NCI-H2227 (cell line): ENCODE measurements around the gene AOPEP.
A peak's percentile ranks its signal among the peaks of the same experiment; 100 is the strongest.

ENCODE experiments used
- DNase-seq: peaks from one replicate; lab custom pipeline; 2025; ENCODE audit not compliant: unreplicated experiment; lab: John Stamatoyannopoulos, UW

AOPEP gene

GRCh38 chr9:95127249-95128176 is 401.0 kb downstream of the AOPEP start:
- DNase-seq = peak; percentile 44

DNA sequence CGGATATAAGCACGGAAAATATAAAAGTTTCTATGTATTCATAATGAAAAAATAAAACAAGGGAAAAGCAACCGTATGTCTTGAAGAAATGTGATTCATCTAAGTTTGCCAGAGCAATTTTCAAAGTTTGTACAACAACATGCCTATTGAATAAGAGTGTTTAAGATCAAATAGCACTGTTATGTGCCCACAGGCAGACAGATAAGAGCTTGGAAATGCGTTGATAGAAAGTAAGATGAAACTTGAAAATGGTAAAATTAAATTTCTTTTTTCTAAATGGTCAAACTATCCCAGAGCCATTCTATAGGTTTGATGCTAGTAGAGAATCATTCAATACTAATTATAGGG is 401.7 kb downstream of the AOPEP start:
- DNase-seq = no peak

- peak; percentile 75 for DNase-seq
Observed at GRCh38 chr9:95129476-95130291, 403.2 kb downstream of the AOPEP start.

DNA sequence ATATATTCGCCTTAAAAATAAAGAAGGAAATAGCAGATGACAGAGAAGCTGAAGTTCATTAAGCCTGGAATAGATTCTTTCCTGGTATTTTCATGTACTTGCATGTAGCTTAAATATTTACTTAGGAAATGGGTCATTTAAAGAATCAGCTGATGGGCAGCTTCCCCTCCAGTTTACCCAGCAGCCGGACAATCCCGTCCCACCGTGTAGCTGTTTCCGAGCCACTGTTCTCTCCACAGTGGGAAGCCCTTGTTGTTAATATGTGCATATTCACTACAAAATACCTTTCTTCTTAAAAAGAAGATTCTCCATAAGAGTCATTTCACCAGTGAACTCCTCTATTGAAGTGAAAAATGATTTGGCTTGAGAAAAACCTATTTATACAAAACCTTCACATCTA is 404.0 kb downstream of the AOPEP start:
- no peak for DNase-seq

DNA sequence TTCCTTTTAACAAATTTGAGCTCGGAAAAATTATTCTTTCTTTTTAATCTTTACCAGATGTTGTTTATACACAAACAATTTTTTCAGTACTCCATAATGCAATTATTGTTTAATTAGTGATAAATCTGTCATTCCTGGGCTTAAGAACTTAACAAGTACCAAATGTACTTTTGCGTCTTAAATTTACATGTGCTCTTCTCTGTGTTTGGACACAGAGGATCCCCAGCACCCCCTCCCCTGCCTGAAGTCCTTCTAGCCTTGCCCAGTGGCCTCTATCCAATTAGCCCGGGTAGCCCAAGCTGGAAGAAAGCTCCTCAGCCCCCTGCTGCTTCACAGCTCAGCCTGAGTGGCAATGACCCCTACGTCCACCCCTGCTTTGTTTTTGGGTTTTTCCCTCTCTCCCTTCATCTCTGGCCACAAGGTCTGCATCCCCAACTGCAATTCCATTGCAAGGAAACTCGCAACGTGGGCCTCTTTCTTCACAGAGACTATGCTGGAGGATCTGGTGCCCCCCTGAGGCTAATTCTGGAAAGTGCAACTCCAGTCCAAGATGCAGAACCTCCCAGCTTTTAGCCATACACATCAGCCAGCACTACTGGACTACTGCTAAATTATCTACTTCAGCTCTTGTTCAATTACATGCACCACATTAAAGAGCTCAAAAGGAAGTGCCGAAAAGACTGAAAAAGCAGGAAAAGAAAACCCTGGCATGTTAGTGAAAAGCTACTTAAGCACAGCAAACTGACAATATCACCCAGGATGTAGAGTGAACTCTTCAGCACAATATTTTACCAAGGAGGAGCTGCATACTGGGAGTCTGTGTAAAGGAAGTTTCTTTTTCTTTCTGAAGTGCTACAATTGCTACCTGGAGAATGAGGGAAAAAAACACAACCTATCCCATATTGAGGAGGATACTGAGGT is 404.8 kb downstream of the AOPEP start:
- peak; percentile 71 for DNase-seq

DNA sequence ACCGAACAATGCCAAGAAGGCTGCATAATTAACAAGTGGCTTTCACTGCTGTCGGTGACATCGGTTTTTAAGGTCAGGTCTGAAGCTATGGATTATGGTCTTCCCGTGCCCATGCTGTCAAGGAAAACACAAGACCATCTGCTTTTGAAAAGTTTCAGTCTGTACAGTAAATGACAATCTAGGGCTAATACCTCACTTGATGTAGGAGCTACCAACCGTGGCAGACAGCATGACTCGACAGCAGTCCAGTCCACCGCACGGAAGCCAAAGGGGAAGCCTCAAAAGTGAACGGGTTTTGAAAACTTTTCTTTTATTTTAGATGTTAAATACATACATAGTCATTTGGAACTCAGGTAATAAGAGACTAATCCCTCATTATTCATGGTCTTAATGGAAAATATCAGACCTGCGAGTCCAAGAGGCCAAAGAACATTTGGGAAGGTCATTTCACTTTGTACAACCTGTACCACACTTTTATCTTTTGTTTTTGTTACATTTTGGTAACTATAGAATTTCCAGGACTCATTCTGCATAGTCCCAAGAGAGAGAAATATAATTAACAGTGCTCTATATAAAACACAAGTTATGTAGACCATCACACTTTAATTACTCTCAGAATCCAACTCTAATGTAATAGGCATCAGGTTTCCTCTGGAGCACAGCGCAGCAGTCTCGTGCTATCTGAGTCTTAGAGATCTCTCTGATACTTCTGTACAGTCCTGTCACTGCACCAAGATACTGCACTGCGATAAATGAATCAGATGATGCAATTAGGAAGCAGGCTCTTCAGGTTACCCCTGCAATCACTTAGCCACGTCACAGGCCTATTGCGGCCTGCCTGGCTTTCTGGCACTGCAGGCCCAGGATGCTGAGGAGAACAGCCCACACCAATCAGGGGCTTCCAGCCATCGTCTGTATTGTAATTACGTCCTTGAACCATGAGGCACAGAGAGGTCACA is 406.1 kb downstream of the AOPEP start:
- peak; percentile 62 for DNase-seq

DNA sequence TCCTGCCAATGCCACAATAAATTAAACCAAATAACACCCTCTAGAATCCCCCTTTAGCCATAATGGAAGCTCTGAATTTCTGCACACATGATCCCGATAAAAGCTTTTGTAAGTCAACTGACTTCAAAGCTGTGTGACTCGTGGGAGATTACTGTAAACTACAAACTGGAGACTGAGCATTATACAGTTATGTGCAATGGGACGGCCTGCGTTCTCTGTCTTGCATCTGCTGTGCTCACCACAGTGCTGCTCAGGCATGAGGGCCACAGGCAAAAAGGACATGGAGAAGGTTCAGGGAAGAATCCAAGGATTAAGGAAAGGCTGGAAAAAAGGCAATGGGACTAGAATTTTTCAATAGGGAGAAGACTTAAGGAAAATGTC is 406.8 kb downstream of the AOPEP start:
- DNase-seq = no peak

DNA sequence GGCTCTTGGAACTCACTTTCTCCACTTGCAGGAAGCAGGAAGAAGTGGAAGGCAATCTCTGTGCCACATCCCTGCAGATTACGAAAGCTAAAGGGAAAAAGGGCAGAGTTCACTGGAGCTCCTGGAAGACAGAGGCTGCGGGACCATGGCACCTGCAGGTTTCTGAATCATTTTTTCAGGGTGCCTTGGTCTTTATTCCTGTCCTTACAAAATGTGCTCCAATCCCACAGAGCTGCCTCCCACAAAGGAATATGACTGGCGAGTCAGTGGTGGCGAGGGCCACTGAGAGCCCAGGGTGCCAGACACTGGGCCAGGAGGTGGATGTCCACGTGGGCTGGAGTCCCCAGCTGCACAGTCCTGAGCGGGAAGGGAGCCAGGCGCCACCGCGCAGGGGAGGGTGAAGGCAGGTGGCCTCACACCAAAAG is 408.0 kb downstream of the AOPEP start:
- no peak for DNase-seq

GRCh38 chr9:95135756-95136155 is 409.3 kb downstream of the AOPEP start:
- DNase-seq = no peak
